Lung (tissue), 12 donors: ENCODE results near the gene ADGRB2. TPM values are rescaled to one million over a fixed set of nuclear protein-coding genes. Genes with fewer than 3 reads are reported as not detected.

ENCODE experiments used
- ATAC-seq: fragments of 200-7000 bp; cut with Tn5 transposase; one replicate; pipeline ENCODE4 v1.9.1; 2020; ENCODE audit warnings: moderate number of reproducible peaks; ENCODE audit not compliant: insufficient read depth, low FRiP score
- DNase-seq, 3 donors: peaks; one replicate each; pipeline ENCODE4 v3.0.0-alpha.2; 2013 to 2017
- H3K27ac ChIP-seq, 2 donors: one replicate each; pipeline ENCODE4 v1.5.1; 2013; ENCODE audit warnings: mild to moderate bottlenecking in 2 of 2, moderate library complexity in 2 of 2, control low read depth in 1 of 2, inconsistent platforms in 1 of 2, low read depth in 1 of 2, low read length in 1 of 2
- H3K27me3 ChIP-seq, 3 donors: one replicate each; pipeline ENCODE4 v1.5.1; 2013; ENCODE audit warnings: low read length in 2 of 3; ENCODE audit not compliant: control insufficient read depth in 3 of 3, insufficient read depth in 3 of 3
- H3K36me3 ChIP-seq, 4 donors: one replicate each; pipeline ENCODE4 v1.5.1; 2013; ENCODE audit warnings: low read length in 4 of 4, mild to moderate bottlenecking in 1 of 4, moderate library complexity in 1 of 4; ENCODE audit not compliant: control insufficient read depth in 4 of 4, insufficient read depth in 4 of 4
- H3K4me1 ChIP-seq, 5 donors: one replicate each; pipeline ENCODE4 v1.5.1; 2013; ENCODE audit warnings: low read length in 5 of 5, mild to moderate bottlenecking in 2 of 5, moderate library complexity in 1 of 5; ENCODE audit not compliant: control insufficient read depth in 5 of 5, insufficient read depth in 5 of 5
- H3K4me3 ChIP-seq: one replicate; pipeline ENCODE4 v1.5.1; 2013; ENCODE audit warnings: mild to moderate bottlenecking, control low read depth, moderate library complexity
- H3K9ac ChIP-seq, 2 donors: one replicate each; pipeline ENCODE4 v1.5.1; 2013; ENCODE audit warnings: low read length in 2 of 2, control low read depth in 1 of 2; ENCODE audit not compliant: insufficient read depth in 1 of 2
- H3K9me3 ChIP-seq, 4 donors: one replicate each; pipeline ENCODE4 v1.5.1; 2013; ENCODE audit warnings: low read length in 3 of 4, mild to moderate bottlenecking in 1 of 4, moderate library complexity in 1 of 4; ENCODE audit not compliant: control insufficient read depth in 4 of 4, insufficient read depth in 3 of 4
- WGBS, 2 donors: extraction: QIAGEN DNeasy Blood & Tissue Kit; methylation state at CpG; one replicate each; pipeline ENCODE4 v1.1.7; 2013; 5-methylcytosine and 5-hydroxymethylcytosine counted together
- polyA plus RNA-seq, 2 donors: library from polyadenylated mRNA; stranded (reverse); fragments of 200-250 nt; gene quantifications; one replicate each; pipeline ENCODE4 v1.2.1, GENCODE V29; 2013
- total RNA-seq, 2 donors: library from RNA; depleted of rRNA in 1 of 2; stranded (reverse); fragments of >200 nt in 1 of 2; gene quantifications; one replicate each; pipeline ENCODE4 v1.2.1, GENCODE V29; 2014 to 2021
- TF ChIP-seq, protein P1 (sequence below): IDR thresholded peaks from 2 replicates; pipeline ENCODE4 v1.5.1; 2012; ENCODE audit warnings: mild to moderate bottlenecking; ENCODE audit errors: control extremely low read depth, extremely low read depth
- donor health status: control.
- donor health status: control.
- donor health status: Bipolar disorder and iron deficiency.
- donor health status: healthy.
- donor health status: DM: yes; HTN: yes; CAD: no.

ADGRB2 gene
- total and polyA plus RNA-seq, 4 donors: 0.44 to 7.6 (median 1.3) TPM

DNA sequence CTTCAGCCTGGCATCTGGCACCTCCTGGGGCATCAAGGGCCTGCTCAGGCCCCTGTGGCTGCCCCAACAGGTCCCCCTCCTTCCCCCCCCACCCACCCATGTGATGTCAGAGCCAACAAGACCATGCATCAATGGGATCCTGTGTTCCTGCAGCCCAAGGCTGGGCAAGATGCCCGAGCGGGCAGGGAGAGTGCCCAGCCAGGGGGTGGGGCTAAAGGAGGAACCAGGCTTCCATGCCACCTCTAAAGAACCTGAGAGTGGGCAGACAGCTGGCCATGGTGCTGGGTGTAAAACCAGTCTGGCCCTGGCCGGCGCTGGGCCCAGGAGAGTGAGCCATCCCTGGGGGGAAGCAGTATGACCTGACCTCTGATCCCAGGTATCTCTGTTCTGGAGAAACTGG is 67.9 kb downstream of the ADGRB2 start:
- no peak overlapping the region for H3K4me3 ChIP-seq
- no peak overlapping the region for H3K9ac ChIP-seq
- H3K36me3 ChIP-seq: peaks cover 0 to 51% (median 23%) of the 10 kb centered on the region in 4 donors
- no peak overlapping the region for H3K27ac ChIP-seq
- WGBS, 2 donors: 75 to 84% methylated on average over 4 of the region's 4 CpGs
- ATAC-seq (no peak), DNase-seq (no peak)
- peaks cover 0 to 21% (median 7%) of the 10 kb centered on the region in 5 donors for H3K4me1 ChIP-seq
- TF ChIP-seq, protein P1, sequence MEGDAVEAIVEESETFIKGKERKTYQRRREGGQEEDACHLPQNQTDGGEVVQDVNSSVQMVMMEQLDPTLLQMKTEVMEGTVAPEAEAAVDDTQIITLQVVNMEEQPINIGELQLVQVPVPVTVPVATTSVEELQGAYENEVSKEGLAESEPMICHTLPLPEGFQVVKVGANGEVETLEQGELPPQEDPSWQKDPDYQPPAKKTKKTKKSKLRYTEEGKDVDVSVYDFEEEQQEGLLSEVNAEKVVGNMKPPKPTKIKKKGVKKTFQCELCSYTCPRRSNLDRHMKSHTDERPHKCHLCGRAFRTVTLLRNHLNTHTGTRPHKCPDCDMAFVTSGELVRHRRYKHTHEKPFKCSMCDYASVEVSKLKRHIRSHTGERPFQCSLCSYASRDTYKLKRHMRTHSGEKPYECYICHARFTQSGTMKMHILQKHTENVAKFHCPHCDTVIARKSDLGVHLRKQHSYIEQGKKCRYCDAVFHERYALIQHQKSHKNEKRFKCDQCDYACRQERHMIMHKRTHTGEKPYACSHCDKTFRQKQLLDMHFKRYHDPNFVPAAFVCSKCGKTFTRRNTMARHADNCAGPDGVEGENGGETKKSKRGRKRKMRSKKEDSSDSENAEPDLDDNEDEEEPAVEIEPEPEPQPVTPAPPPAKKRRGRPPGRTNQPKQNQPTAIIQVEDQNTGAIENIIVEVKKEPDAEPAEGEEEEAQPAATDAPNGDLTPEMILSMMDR: no peak
- no peaks in the 10 kb centered on the region for H3K9me3 ChIP-seq
- H3K27me3 ChIP-seq: no peaks in the 10 kb centered on the region

DNA sequence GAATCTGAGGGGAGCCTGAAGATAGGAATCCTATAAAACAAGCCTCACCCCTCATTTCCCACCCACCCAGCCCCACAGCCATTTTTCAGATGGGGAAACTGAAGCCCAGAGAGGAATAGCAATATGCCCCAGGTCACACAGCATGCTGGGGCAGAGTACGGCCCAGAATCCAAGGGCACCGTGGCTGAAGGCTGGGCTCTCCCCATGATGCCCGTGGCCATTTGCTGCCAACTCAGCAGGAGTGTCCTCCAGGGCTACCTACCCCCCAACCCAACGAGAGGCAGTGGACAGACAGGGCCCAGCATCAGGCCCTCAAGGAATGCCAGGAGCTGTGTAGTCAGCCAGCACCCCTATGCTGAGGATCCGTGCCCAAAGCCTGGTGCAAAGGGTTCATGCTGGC is 68.8 kb downstream of the ADGRB2 start:
- Histone ChIP-seq H3K4me3 (no peak overlapping the region), H3K9me3 (no peaks in the 10 kb centered on the region), H3K9ac (no peak overlapping the region), H3K27me3 (no peaks in the 10 kb centered on the region), H3K36me3 (peaks cover 0 to 49% (median 24%) of the 10 kb centered on the region in 4 donors), H3K4me1 (peaks cover 0 to 12% (median under 1%) of the 10 kb centered on the region in 5 donors), H3K27ac (no peak overlapping the region)
- TF ChIP-seq, protein P1: no peak
- WGBS, 2 donors: 82 to 88% methylated on average over 5 of the region's 5 CpGs
- ATAC-seq (no peak), DNase-seq (no peak)

DNA sequence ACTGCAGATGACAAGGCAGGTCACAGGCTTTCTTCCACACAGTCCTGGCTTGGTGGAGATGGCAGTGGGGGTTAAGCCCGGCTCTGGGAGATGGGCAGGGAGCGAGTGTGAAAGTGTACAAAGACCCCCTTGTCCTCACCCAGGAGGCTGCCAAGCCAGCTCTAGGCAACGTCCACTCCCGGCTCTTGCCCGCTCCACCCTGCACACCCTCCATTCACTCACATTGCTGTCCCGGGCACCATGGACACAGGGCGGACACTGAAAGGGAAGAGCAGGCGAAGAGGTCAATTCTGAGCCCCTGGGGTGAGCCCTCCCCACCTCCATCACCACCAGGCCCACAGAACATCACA is 69.2 kb downstream of the ADGRB2 start:
- no peak for DNase-seq
- no peak overlapping the region for H3K4me3 ChIP-seq
- WGBS, 2 donors: 89 to 92% methylated on average over 8 of the region's 8 CpGs

More for the DNA sequence above, 69.2 kb downstream of the ADGRB2 start:
- no peak for ATAC-seq
- H3K27ac ChIP-seq: no peak overlapping the region
- peaks cover 0 to 8% (median 0%) of the 10 kb centered on the region in 5 donors for H3K4me1 ChIP-seq
- peak overlapping the region in 1 of 2 donors; percentile 11 for H3K9ac ChIP-seq
- no peaks in the 10 kb centered on the region for H3K27me3 ChIP-seq
- TF ChIP-seq, protein P1: no peak
- H3K9me3 ChIP-seq: no peaks in the 10 kb centered on the region
- peaks cover 0 to 50% (median 24%) of the 10 kb centered on the region in 4 donors for H3K36me3 ChIP-seq
